Ammon's horn (tissue), 1 donor: Measurements from ENCODE around the gene COX4I2.
A peak's percentile ranks its signal among the peaks of the same experiment; 100 is the strongest.
"Not testable (repeated sequence)": the region's sequence is repeated elsewhere in the genome, so short reads cannot be mapped to it uniquely, and the experiment has no call there.

Experiments used
- DNase-seq: peaks from one replicate; pipeline ENCODE4 v3.0.0-alpha.2; 2016; ENCODE audit warnings: low spot score

Gene COX4I2

DNA sequence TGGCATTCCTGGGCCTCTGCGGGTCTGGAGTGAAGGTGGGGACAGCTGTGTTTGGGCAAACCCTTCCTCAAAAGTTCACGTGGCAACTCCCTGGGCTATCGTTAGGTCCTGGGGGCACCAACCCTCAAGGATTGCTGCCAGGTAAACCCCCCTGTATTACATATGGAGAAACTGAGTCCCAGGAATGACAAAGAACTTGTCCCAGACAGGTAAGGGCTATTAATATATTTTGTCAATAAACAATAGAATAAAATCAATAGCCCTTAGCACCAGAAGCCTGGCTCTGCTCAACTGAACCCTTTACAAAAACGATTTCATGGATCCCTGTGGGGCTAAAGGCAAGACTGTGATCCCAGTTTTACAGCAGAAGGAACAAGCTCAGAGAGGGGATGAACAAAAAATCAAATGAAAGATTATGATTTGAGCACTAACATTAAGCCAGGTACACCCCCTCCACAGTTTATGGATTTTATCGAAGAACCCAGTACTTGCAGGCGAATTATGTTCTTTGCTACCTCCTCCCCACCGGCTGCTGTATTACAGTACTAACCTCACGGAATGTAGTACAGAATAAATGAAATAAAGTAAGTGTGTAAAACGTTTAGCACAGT is 30.0 kb upstream of the COX4I2 start:
- peak; percentile 27 for DNase-seq

DNA sequence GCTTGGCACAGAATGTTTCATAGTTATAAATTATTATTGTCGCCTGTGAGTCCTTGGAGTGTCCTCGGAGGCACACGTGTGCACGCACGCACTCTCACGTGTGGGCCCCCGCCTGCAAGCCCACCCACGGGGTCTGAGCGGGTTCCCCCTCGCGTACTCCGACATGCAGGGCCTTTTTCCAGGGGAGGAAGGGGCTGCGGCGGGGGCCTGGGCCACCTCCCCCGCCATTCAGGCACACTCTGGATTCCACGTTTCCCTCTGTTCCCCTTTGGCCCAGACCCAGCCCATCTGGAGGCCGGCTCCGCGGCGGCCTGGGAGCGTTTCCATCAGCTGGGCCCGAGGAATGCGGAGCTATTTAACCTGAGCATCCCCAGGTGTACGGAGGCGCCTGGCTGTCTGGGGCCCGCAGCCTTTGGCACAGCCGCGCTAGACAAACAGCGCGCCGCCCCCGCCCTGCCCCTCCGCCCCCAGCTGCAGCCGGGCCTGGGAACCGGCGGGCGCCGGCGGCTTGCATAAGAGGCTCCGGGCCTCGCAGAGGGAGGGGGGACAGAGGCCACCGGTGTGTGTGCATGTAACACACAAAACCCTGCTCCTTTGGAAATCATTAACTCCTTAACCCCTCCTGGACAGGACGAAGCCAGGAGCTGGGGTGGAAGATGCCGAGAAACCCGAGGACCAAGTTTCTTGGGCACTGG is 29.3 kb upstream of the COX4I2 start:
- DNase-seq: peak; percentile 34

DNA sequence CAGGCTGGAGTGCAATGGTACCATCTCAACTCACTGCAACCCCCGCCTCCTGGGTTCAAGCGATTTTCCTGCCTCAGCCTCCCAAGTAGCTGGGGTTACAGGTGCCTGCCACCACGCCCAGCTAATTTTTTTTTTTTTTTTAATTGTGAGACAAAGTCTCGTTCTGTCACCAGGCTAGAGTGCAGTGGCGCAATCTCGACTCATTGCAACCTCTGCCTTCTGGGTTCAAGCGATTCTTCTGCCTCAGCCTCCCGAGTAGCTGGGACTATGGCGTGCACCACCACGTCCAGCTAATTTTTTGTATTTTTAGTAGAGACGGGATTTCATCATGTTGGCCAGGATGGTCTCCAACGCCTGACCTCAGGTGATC is 25.5 kb upstream of the COX4I2 start:
- DNase-seq: not testable (repeated sequence)

DNA sequence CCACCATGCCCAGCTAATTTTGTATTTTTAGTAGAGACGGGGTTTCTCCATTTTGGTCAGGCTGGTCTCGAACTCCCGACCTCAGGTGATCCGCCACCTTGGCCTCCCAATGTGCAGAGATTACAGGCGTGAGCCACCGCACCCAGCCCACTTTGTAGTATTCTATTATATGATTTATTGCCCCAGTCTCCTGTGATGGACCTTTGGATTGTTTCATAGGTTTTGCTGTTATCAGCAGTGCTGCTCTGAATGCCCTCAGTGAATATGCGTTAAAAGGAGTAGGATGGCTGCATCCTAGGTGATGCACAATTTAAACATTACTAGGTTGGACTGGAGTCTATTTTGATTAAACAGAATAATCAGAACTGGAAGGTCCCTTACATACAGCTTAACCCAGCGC is 22.3 kb upstream of the COX4I2 start:
- DNase-seq: no peak

DNA sequence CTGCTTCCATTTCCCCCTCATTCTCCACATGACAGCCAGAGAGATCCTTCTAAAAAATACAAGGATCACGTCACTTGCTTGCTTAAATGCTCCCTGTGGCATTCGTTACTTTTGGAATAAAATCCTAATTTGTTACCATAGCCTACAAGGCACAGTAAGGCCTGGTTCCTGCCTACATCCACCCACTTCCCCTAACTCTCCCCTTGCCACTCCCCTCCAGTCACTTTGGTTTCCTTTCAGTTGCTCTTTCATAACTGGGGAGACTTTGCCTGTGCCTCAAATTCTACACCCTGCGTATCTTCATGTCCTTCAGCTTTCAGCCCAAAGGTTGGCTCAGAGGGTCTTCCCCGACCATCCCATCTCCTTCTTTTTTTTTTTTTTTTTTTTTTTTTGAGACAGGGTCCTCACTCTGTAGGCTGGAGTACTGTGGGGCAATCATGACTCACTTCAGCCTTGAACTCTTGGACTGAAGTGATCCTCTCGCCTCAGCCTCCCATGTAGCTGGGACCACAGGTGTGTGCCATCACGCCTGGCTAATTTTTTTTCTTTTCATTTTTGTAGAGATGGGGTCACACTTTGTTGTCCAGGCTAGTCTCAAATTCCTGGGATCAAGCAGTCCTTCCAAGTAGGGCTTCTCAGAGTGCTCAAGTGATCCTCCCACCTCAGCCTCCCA is 20.1 kb upstream of the COX4I2 start:
- DNase-seq: no peak

DNA sequence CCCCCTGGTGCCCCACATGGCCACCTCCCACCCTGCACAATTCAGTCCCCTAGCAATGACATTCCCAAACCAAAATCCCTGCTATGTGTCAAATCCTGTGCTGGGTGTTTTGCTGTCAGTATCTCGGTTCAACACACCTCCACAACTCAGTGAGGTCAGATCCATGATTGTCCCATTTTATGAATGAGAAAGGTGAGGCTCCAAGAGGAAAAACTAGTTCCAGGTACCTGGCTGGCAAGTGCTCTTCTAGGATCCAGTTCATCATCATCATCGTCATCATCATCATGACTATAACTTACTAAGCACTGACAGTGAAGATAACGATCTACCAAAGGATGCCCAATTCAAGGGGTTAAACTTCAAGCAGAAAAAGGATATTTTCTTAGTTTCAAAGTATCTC is 17.5 kb upstream of the COX4I2 start:
- DNase-seq: no peak

DNA sequence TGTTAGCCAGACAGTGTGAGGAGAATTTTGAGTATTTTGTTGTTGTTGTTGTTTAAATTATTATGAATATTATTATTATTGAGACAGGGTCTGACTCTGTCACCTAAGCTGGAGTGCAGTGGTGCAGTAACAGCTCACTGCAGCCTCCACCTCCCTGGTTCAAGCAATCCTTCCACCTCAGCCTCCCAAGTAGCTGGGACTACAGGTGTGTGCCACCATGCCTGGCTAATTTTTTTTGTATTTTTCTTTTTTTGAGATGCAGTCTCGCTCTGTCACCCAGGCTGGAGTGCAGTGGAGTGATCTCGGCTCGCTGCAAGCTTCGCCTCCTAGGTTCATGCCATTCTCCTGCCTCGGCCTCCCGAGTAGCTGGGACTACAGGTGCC is 14.6 kb upstream of the COX4I2 start:
- not testable (repeated sequence) for DNase-seq

DNA sequence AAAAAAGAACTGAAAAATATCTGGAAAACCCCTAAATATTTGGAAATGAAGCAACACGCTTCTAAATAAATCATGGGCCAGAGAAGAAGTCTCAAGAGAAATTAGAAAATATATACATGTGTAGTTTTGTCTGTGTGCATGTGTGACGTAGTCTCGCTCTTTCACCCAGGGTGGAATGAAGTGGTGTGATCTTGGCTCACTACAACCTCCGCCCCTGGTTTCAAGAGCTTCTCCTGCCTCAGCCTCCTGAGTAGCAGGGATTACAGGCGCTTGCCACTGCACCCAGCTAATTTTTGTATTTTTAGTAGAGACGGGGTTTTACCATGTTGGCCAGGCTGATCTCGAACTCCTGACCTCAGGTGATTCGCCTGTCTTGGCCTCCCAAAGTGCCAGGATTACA is 11.2 kb upstream of the COX4I2 start:
- DNase-seq: not testable (repeated sequence)

DNA sequence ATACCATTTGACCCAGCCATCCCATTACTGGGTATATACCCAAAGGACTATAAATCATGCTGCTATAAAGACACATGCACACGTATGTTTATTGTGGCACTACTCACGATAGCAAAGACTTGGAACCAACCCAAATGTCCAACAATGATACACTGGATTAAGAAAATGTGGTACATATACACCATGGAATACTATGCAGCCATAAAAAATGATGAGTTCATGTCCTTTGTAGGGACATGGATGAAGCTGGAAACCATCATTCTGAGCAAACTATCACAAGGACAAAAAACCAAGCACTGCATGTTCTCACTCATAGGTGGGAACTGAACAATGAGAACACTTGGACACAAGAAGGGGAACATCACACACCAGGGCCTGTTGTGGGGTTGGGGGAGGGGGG is 9.7 kb upstream of the COX4I2 start:
- not testable (repeated sequence) for DNase-seq

DNA sequence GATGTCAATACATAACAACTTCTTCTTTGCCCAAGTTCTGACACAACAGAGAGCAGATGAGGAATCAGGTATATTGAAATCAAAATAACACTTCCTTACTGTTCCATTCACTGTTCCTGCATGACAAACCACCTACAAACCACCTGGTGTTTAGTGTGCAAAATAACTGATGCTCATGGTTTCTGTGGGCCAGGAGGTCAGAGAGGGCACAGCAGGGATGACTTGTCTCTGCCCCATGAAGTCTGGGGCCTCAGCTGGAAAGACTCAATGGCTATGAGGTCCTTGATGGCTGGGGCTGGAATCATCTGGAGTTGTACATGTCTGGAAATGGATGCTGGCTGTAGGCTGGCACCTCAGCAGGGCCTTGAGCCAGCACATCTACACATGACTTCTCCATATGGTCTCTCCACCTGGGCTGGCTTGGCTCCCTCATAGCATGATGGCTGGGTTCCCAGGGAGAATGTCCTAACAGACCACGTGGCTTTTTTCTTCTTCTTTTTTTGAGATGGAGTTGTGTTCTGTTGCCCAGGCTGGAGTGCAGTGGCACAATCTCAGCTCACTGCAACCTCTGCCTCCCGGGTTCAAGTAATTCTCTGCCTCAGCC is 7.4 kb upstream of the COX4I2 start:
- DNase-seq: no peak

DNA sequence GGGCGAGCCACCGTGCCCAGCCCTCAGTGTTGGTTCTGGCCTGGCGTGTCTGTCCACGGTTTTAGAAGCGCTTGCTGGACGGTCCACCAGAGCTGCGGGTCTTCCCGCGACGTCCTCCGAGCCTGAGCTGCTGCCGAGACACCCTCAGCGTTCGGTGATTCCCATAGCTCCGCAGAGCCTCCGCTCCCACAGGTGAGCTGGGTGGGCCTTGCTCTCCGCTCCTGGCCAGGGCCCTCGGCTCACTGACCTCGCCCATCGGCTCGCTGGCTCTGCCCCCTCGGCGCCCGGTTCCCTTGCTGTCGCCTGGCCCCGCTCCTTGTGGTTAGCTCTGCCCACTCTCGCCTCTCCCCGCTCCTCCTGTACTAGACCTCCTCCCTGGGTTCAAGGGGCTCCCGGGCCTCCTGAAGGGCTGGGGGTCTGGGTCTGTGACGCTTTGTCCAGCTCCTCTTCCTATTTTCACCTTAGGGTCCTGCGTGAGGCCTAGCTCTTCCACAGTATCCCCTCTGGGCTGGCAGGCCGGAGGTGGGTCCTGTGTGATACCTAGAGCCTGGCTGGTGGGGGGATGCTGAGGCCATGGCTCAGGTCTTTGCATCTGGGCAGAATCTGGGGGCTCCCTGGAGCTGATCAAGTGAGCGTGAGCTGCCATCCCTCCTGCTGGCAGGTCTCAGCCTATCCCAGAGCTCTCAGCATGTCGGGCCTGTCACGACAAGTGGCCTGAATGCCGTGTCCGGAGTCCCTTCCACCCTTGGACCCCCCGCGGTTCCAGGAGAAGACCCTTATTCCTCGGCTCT is 5.0 kb upstream of the COX4I2 start:
- DNase-seq: no peak

DNA sequence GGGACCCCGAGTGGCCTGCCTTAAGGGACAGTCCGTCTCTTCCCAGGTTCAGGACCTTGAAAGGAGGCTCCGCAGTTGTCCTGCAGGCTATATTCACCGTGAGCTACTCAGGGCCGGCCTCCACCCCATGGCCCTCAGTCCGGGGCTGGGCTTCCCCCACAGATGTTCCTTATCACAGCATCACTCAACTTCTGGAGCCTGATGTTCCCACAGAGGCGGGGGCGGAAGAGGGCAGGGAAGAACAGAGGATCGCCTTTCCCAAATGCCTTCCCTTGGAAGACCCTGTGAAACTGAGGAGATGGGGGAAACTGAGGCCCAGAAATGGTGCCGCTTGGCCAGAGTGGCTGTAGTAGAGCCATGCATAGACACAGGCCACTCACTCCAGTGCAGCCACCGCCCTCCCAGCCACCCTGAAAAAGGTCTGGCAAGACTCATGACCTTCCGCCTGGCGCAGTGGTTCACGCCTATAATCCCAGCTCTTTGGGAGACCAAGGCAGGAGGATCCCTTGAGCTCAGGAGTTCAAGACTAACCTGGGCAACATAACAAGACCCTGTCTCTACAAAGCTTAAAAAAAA is 4.3 kb upstream of the COX4I2 start:
- DNase-seq: no peak

DNA sequence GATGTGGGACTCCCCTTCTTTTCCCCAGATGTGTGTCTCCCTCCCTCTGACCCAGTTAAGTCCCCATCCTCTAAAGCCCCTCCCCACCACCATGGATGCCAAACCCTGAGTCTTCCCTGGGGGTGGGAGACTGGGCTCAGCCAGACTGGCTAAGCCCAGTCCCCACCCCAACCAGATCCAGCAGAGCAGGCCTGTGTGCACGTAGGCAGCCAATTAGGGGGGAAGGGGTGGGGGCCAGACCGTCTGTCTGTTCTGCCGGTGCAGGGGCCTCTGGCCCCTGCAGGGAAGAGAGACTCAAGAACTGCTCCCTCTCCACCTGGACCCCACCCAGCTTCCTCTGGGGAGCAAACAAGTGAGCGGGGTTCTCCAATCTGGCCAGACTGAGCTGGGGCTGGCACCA is 605 bp downstream of the COX4I2 start:
- DNase-seq: no peak

DNA sequence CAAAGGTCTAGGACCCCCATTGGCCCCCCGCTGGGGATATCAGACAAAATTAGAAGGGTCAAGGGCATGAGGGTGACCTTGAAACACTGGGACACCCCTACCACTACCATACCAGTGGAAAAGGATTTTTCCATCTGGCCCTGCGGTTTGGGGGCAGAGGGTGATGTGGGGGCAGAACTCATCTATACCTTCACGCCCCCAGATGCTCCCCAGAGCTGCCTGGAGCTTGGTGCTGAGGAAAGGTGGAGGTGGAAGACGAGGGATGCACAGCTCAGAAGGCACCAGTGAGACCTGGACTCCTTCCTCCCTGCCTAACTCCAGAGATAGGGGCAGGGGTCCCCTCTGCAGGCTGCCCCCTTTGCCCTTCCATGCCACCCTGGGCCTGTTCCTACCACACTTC is 1.1 kb downstream of the COX4I2 start:
- DNase-seq: no peak

DNA sequence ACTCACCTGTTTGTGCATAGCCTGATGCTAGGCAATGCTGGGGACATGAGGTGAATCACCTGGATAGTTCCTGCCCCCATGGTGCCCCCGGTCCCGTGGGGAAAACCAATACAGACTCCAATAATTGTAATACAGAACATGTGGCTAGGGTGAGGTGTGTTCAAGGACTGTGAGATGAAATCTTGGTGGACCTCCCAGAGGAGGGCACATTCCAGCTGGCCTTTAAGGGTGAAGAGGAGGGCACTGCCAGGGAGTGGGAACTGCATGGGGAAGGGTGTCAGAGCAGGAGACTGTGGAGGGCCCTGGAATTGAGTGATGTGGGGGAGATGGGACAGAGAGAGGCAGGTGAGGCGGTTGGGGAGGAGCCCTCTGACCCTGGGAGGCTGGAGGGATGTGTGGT is 2.5 kb downstream of the COX4I2 start:
- DNase-seq: no peak

DNA sequence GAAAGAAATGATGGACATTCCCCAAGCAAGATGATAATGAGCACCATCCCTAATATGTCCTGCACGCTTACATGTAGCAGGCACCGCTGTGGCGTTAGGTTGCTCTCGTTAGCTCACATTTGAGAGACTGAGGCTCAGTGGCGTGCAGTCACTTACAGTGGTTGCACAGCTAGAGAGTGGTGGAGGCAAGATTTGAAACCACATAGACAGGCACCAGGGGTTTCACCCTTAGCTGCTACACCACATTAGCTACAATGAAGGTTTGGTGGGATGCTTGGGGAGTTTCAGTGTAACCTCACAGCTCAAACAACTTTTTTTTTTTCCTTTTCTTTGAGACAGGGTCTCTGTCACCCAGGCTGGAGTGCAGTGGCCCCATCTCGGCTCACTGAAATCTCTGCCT is 3.7 kb downstream of the COX4I2 start:
- DNase-seq: no peak

DNA sequence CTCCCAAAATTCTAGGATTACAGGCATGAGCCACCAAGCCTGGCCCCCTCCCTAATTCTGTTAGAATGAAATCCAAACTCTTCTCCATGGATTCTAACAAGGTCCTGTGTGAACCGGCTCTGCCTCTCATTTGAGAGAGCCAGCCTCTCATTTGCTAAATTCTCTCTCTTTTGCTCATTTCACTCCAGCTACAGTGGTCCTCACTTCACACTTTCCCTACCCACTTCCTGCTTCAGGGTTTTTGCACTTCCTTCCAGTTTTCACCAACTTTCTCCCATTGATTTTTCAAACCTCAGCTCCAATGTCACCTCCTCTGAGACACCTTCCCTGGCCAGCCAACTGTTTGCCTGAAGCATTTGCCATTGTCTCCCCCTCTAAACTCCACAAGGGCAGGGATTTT is 5.1 kb downstream of the COX4I2 start:
- DNase-seq: no peak

DNA sequence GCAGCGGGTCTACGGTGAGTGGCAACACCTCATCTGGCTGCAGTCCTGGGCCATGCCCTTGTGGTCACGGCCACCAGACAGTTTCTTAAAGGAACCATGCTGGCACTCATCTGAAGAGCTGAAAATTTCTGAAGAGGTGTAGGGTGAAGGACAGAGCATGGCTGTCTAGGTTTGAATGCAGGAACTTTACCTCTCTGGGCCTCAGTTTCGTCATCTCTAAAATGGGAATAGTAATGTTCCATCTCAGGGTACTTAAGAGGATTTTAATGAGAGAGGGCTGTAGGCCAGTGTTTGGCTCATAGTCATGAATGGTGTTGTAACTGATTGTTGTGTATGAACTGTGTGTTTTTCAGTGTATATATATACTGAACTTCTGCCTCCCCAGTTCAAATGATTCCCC is 5.8 kb downstream of the COX4I2 start:
- no peak for DNase-seq

DNA sequence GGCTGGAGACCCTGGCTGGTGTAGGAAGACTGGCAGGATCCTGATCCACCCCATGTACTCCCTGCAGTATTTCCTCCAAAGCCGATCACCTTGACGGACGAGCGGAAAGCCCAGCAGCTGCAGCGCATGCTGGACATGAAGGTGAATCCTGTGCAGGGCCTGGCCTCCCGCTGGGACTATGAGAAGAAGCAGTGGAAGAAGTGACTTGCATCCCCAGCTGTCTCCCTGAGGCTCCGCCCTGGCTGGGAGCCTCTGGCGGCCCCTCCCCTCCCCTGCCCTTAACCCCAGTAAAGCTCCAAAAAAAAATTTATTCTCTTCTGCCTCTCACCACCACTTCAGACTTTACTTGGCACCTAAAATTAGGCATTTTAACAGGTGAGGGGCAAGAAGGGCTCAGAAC is 7.0 kb downstream of the COX4I2 start:
- DNase-seq: no peak

DNA sequence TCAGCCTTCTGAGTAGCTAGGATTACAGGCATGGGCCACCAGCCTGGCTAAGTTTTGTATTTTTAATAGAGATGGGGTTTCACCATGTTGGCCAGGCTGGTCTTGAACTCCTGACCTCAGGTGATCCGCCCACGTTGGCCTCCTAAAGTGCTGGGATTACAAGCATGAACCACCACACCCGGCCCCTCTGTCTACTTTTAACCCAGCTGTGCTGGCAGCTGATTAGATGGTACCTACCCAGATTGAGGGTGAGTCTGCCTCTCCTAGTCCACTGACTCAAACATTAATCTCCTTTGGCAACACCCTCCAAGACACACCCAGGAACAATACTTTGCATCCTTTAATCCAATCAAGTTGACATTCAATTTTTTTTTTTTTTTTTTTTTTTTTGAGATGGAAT is 10.4 kb downstream of the COX4I2 start:
- DNase-seq: not testable (repeated sequence)

DNA sequence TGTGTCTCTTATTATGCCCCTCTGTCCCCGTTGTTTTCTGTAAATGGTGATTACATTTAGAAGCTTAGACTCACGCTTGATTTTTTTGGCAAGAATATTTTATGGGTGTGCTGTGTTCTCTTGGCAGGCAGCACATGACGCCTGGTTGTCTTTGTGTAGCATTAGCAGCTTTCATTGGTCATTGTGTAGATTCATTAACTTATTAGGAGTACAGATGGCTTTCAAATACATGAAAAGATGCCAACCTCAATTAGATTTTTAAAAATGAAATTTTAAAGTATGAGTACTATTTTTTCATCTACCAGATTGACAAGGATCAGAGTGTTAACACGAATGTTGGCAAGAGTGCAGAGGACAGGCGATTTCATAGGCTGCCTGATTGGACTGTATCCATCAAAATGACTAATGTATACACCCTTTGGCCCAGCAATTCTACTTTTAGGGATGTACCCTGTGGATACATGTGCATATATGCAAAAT is 15.2 kb downstream of the COX4I2 start:
- DNase-seq: peak; percentile 47

DNA sequence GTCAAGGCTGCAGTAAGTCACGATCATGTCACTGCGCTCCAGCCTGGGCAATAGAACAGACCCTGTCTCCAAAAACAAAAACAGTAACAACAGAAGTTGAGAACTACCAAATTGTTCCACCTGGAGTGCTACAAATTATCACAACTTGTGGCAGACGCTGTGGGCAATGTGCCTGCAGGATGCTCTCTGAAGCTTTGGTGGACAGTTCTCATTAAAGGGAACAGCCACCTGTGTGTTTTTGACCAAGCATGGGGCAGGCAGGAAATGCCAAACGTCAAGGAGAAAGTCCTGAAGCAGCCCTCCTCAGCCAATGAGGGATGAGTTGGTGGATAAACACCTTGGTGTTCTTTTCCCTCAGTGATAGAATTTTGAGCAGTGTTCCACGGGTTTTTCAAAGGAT is 15.8 kb downstream of the COX4I2 start:
- DNase-seq: no peak
